ENCODE measurements around the gene TTC23. TPM values are rescaled to one million over a fixed set of nuclear protein-coding genes. Genes with fewer than 3 reads are reported as not detected.

The TTC23 gene
- total and polyA plus RNA-seq, 7 donors = 2.1 to 11.2 (median 7.8) TPM

DNA sequence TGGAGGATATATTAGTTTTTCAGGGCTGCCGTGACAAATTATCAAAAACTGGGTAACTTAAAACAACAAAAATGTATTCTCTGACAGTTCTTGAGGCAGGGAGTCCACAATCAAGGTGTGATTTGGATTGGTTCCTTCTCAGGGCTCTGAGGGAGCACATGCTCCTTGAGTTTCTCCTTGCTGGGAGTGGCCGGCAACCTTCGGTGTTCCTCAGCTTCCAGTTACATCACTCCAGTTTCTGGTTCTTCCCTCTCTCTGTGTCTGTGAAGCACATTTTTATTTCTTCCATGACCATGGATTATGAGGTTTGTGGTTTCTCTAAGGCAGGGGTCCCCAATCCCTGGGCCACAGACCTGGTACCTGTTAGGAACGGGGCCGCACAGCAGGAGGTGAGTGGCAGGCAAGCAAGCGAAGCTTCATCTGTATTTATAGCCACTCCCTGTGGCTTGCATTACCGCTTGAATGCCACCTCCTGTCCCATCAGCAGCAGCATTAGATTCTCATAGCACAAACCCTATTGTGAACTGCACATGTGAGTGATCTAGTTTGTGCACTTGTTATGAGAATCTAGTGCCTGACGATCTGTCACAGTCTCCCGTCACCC lies 26.2 kb upstream of the TTC23 start:
- TF ChIP-seq, protein P1, sequence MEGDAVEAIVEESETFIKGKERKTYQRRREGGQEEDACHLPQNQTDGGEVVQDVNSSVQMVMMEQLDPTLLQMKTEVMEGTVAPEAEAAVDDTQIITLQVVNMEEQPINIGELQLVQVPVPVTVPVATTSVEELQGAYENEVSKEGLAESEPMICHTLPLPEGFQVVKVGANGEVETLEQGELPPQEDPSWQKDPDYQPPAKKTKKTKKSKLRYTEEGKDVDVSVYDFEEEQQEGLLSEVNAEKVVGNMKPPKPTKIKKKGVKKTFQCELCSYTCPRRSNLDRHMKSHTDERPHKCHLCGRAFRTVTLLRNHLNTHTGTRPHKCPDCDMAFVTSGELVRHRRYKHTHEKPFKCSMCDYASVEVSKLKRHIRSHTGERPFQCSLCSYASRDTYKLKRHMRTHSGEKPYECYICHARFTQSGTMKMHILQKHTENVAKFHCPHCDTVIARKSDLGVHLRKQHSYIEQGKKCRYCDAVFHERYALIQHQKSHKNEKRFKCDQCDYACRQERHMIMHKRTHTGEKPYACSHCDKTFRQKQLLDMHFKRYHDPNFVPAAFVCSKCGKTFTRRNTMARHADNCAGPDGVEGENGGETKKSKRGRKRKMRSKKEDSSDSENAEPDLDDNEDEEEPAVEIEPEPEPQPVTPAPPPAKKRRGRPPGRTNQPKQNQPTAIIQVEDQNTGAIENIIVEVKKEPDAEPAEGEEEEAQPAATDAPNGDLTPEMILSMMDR (IDR thresholded peaks at IDR 0.05) = no peak
- DNase-seq = no peak
- H3K36me3 ChIP-seq (ENCODE audit: insufficient read depth in 1 of 2, low read depth in 1 of 2) = no peaks in the 10 kb centered on the region
- no peak overlapping the region for H3K4me3 ChIP-seq
- intact Hi-C loops (cut with DNase I) = loop anchor here in 1 of 2 donors (5.0 to 10.0 kb wide), 2 partner anchors 482 to 769 kb away; no protein-coding TSS in a partner anchor
- no peak overlapping the region for H3K27ac ChIP-seq
- no peaks in the 10 kb centered on the region for H3K4me1 ChIP-seq
- no peaks in the 10 kb centered on the region for H3K27me3 ChIP-seq (ENCODE audit: insufficient read depth in 3 of 3, low read length in 2 of 3)
- no peaks in the 10 kb centered on the region for H3K9me3 ChIP-seq
- 77 to 88% (median 81%) methylated on average over 9 of the region's 9 CpGs for WGBS, 3 donors
- peak in 2 of 4 donors; percentile 26 to 35 for ATAC-seq

DNA sequence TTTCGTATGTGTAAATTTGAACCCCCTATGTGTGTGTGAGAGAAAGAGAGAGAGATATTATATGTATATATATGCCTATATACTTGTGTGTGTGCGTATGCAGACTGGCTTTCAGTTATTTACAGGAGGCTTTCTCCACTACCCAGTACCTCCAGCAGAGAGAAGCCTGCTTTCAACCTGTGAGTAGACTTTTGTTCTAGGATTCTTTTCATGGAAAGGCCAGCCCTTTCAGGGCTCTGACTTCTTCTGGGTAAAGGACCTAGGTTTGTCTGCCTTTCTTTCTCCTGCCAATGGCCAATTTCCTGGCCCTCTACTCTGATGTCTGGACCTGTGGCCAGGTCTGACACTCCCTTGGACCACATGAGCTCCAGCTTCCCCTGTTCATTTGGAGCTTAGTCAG lies 25.7 kb upstream of the TTC23 start:
- H3K36me3 ChIP-seq (ENCODE audit: insufficient read depth in 1 of 2, low read depth in 1 of 2) = no peaks in the 10 kb centered on the region
- no peaks in the 10 kb centered on the region for H3K9me3 ChIP-seq
- no peak overlapping the region for H3K4me3 ChIP-seq
- TF ChIP-seq, protein P1 (IDR thresholded peaks at IDR 0.05) = no peak
- DNase-seq (no peak), ATAC-seq (no peak)
- H3K4me1 ChIP-seq = no peaks in the 10 kb centered on the region
- H3K27me3 ChIP-seq (ENCODE audit: insufficient read depth in 3 of 3, low read length in 2 of 3) = no peaks in the 10 kb centered on the region
- intact Hi-C loops (cut with DNase I) = loop anchor here in 1 of 2 donors (5.0 to 10.0 kb wide), 2 partner anchors 482 to 770 kb away; no protein-coding TSS in a partner anchor
- 96 to 99% (median 98%) methylated on average over 2 of the region's 2 CpGs for WGBS, 3 donors
- no peak overlapping the region for H3K27ac ChIP-seq

DNA sequence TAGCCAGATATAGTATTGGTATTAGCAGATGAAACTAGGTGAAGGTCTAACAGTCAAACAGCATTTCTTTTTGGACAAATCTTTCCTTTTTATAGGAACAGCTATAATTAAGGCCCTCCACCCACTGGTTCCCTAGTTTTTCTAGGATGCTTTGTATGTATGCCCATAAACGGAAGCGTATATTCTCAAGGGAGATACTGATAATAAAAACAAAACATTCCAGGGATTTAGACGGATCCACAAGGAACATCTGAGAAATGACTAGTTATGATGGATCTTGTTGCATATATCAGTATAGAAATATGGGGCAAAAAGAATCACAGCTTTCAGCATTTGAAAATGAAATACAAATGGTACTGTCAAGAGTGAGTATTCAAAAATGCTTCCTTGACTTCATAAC lies 24.4 kb upstream of the TTC23 start:
- TF ChIP-seq, protein P1 (IDR thresholded peaks at IDR 0.05) = no peak
- Histone ChIP-seq H3K27ac (no peak overlapping the region), H3K9me3 (no peaks in the 10 kb centered on the region), H3K36me3 (ENCODE audit: insufficient read depth in 1 of 2, low read depth in 1 of 2) (no peaks in the 10 kb centered on the region), H3K4me1 (no peaks in the 10 kb centered on the region), H3K27me3 (ENCODE audit: insufficient read depth in 3 of 3, low read length in 2 of 3) (no peaks in the 10 kb centered on the region), H3K4me3 (no peak overlapping the region)
- DNase-seq (no peak), ATAC-seq (no peak)
- 65 to 70% (median 67%) methylated on average over 3 of the region's 3 CpGs for WGBS, 3 donors
- intact Hi-C loops (cut with DNase I) = loop anchor here (5.0 to 10.0 kb wide), 3 partner anchors 434 to 771 kb away; no protein-coding TSS in a partner anchor

DNA sequence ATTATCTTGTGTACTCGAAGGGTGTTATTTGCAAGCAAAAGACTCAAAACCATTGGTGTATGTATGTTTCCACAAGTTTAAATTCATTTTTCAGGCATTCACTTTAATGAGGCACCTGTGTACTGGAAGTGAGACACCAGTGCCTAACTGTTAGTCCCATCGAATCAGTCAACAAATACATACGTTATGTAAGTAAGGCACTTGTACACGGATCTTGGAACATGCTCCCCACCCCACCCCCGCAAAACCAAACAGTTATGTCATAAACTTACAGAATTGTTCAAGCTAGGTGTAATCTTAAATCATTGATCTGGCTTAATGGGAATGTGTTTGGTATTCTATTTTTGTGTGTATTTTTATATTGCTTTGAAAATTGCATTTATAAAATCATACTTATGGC lies 19.1 kb upstream of the TTC23 start:
- no peak overlapping the region for H3K4me3 ChIP-seq
- H3K36me3 ChIP-seq (ENCODE audit: insufficient read depth in 1 of 2, low read depth in 1 of 2) = no peaks in the 10 kb centered on the region
- H3K9me3 ChIP-seq = no peaks in the 10 kb centered on the region
- intact Hi-C loops (cut with DNase I) = no loop called here
- TF ChIP-seq, protein P1 (IDR thresholded peaks at IDR 0.05) = no peak
- H3K27me3 ChIP-seq (ENCODE audit: insufficient read depth in 3 of 3, low read length in 2 of 3) = no peaks in the 10 kb centered on the region
- H3K27ac ChIP-seq = no peak overlapping the region
- no peaks in the 10 kb centered on the region for H3K4me1 ChIP-seq
- no peak for DNase-seq
- 78 to 81% (median 78%) methylated on average over 5 of the region's 5 CpGs for WGBS, 3 donors
- no peak for ATAC-seq

DNA sequence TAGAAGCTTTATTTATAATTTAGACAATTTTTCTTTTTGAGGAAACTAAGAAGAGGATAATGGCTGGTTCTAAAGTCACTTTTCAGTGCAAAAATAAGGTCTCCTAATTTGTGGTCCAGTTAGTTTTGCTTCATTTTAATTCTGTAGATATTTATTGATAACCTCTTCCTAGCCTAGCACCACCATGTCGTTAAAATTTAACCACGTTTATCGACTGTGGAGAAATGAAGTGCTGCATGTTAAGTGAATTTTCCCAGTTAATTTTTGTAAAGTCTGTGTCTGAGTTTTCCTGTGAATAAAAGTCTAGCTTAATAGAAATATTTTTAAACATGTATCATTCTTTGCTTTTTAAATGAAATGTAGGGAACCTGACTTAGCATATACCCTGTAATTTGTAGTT lies 18.6 kb upstream of the TTC23 start:
- 89 to 93% (median 91%) methylated on average over 3 of the region's 3 CpGs for WGBS, 3 donors
- no peak for ATAC-seq

More for the DNA sequence above, 18.6 kb upstream of the TTC23 start:
- no peaks in the 10 kb centered on the region for H3K36me3 ChIP-seq (ENCODE audit: insufficient read depth in 1 of 2, low read depth in 1 of 2)
- no peak overlapping the region for H3K4me3 ChIP-seq
- no peaks in the 10 kb centered on the region for H3K27me3 ChIP-seq (ENCODE audit: insufficient read depth in 3 of 3, low read length in 2 of 3)
- no peaks in the 10 kb centered on the region for H3K9me3 ChIP-seq
- DNase-seq = no peak
- H3K27ac ChIP-seq = no peak overlapping the region
- intact Hi-C loops (cut with DNase I) = no loop called here
- TF ChIP-seq, protein P1 (IDR thresholded peaks at IDR 0.05) = no peak
- H3K4me1 ChIP-seq = no peaks in the 10 kb centered on the region
